Fibroblast of skin of abdomen (primary cell): ENCODE data around the gene PUS1. TPM values are rescaled to one million over a fixed set of nuclear protein-coding genes. Genes with fewer than 3 reads are reported as not detected.
"Not testable (repeated sequence)": the region's sequence is repeated elsewhere in the genome, so short reads cannot be mapped to it uniquely, and the experiment has no call there.

ENCODE experiments used
- DNase-seq: peaks from one replicate; pipeline ENCODE4 v3.0.0-alpha.2; 2013
- polyA plus RNA-seq, 2 experiments: library from polyadenylated mRNA; unstranded; fragments of 120-200 nt; gene quantifications; one replicate each; pipeline ENCODE4 v1.2.1, GENCODE V29; 2013; ENCODE audit not compliant: insufficient read length in 2 of 2

PUS1 gene
- polyA plus RNA-seq (2013, experiment 1 of 2; ENCODE audit: insufficient read length): 20.6 TPM
- 23.4 TPM for polyA plus RNA-seq (2013, experiment 2 of 2; ENCODE audit: insufficient read length)

DNA sequence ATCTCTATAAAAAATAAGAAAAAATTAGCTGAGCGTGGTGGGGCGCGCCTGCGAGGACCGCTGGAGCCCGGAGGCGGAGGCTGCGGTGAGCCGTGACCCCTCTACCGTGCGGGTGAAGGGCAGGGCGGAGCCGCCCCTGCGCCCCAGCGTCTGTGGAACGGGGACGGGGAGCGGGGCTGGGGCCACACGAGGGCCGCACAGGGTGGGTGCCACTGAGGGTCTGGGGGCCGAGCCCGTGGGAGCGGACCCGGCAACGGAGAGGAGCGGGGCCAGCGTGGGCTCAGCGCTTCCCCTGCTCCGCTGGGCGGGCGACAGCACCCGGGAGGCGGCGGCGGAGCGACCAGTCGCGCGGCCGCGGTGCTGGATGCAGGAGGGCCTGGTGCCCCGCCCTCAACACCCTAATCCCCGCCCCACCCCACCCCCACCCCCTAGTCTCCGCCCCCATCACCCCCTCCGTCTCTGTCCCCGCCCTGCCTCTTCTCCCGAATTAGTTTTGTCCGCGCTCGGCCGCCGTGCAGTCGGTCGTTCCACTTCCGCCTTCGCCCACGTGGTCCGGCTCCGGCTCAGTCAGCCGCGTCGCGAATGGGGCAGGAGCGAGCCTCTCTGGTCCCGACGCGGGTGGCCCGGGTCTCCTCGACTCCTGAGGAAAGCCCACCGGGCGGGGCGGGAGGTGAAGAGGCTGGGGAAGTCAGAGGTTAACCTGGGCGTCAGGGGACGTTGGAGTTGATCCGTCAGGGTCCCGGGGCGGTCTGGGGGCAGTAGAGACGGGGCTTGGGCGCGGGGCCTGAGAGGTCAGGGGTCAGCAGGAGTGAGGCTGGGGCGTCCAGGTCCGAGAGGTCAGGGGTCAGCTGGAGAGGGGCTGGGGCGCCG is at the start of gene PUS1:
Gene PUS1, plus strand, starts transcription at position 566 of the 870 bp plus-strand sequence. CDS start 447 bp downstream, outside the sequence.
- DNase-seq: peak; percentile 96

DNA sequence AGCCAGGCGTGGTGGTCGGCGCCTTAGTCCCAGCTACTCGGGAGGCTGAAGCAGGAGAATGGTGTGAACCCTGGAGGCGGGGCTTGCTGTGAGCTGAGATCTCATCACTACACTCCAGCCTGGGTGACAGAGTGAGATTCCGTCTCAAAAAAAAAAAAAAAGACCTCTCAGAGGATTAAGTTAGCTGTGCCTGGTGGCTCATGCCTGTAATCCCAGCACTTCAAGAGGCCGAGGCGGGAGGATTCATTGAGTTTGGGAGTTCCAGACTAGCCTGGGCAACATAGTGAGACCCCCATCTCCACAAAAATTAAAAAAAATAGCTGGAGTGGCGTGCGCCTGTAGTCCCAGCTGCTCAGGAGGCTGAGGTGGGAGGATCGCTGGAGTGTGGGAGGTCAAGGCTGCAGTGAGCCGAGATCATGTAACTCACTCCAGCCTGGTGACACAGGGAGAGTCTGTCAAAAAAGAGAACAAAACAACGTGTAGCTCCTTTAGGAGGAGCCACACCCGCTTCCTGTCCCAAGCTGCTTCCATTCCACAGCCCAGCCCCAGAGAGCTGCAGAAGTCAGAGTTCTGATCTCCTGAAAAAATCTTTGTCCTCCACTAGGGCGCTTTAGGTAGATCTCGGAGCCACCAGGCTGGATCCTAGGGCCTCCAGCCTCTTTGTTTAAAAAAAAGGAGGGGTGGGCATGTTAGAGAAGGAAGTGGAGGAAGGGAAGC is 46.1 kb upstream of the PUS1 start:
- no peak for DNase-seq

DNA sequence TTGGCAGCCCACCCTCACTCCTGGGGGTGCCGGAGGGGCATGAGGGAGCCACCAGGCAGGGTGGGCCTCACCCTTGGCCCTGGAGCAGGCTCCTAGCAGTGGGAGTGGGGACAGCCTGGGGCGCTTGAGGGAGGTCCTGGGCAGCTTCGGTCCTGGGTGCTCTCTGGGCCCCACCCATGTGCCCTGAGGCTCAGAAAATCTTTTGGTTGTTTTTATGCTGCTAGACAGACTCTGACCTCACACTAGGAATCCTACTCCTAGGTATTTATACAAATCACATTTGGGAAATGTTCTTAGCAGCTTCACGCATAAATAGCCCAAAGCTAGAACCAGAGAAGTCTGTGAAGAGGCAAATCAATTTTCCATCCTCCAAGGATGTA is 45.6 kb upstream of the PUS1 start:
- DNase-seq: no peak

DNA sequence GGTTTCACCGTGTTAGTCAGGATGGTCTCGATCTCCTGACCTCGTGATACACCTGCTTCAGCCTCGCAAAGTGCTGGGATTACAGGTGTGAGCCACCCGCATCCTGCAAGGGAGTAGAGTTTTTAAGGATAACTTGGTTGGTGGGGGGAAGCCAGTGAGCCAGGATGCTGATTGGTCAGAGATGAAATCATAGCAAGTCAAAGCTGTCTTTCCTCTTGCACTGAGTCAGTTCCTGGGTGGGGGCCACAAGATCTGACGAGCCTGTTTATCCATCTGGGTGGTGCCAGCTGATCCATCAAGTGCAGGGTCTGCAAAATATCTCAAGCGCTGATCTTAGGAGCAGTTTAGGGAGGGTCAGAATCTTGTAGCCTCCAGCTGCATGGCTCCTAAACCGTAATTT is 44.0 kb upstream of the PUS1 start:
- not testable (repeated sequence) for DNase-seq

DNA sequence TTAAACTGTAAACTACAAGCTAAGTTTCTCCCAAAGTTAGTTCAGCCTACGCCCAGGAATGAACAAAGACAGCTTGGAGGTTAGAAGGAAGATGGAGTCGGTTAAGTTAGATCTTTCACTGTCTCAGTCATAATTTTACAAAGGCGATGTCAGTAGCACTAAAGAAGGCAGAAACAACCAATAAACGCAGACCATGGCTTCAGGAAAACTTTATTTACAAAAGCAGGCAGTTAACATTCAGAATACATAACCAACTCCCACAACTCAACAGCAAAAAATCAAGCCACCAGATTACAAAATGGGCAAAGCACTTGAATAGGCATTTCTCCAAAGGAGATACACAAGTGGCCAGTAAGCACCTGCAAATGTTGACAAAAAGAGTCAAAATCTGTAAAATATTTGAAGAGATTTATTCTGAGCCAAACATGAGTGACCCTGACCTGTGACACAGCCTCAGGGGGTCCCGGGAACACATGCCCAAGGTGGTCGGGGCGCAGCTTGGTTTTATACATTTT is 43.5 kb upstream of the PUS1 start:
- DNase-seq: no peak

DNA sequence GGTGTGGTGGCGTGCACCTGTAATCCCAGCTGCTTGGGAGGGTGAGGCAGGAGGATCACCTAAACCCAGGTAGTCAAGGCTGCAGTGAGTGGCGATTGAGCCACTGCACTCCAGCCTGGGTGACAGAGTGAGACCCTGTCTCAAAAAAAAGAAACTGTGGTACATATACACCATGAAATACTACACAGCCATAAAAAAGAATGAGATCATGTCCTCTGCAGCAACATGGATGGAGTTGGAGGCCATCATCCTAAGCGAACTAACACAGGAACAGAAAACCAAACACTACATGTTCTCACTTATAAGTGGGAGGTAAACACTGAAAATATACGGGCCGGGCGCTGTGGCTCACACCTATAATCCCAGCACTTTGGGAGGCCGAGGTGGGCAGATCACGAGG is 37.4 kb upstream of the PUS1 start:
- DNase-seq: not testable (repeated sequence)

DNA sequence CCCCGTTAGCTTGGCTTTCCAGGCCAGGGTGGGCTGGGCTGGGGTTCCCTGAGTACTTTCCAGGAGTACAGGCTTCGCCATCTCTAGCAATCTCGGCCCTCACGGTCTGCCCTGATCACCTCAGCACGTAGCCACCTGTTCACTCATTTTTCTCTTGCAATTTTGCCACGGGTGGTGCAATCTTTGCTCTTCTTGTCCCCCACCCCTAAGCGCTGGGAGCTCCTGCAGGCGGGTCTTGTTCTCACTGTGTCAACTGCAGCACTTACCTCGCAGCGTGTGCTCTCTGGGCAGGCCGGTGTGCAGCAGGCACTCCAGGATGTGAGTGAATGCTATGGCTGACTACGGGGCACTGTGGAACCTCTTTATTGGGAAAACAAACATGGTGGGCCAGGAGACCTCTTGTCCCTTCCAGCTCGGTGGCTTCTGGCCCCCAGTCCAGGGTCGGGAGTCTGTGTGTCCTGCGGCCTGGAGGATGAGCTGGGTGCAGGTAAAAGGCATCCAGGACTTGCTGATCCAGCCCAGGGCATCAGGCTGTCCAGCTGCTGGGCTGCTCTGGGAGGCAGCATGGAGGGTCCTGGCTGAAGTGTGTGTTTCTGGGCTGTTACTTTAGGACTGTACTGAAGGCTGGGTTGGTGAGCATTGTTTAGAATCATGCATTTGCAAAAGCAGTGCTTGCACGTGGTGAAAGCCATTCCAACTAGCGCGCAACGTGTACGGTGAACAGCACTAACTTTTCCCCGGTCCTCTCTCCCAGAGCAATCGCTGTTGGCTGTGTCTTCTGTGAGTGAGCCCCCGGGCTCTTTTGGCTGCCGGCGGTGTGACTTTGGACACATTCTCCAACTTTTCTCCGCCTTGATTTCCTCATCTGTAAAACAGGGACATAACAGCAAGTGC is 36.1 kb upstream of the PUS1 start:
- no peak for DNase-seq

DNA sequence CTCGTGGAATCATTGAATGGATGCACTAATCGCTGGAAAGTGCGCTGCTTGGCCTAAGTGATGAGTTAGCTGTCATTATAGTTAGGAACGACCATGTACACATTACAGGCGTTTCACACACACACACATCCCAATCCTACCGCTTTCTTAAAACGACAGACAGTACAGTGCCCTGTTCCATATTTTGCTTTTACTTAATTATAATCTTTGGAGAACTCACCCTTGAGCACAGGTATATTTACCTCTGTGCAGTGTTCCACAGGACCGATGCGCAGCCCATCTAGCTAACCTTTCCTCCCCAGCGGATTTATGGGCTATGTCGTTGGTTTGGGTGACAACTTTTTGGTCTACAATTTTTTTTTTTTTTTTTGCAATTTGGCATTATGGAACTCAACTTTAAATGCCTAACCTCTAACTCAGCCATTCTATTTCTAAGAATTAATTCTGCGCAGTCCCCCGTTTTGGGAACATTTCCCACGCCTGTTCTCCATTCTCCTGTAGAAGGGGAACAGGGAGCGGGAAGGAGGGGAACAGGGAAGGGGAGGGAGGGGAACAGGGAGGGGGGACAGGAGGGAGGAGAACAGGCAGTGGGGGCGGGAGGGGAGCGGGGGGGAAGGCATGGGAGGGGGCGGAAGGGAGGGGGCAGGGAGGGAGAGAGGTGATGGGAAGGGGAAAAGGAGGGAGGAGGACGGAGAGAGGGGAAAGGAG is 35.3 kb upstream of the PUS1 start:
- DNase-seq: no peak

DNA sequence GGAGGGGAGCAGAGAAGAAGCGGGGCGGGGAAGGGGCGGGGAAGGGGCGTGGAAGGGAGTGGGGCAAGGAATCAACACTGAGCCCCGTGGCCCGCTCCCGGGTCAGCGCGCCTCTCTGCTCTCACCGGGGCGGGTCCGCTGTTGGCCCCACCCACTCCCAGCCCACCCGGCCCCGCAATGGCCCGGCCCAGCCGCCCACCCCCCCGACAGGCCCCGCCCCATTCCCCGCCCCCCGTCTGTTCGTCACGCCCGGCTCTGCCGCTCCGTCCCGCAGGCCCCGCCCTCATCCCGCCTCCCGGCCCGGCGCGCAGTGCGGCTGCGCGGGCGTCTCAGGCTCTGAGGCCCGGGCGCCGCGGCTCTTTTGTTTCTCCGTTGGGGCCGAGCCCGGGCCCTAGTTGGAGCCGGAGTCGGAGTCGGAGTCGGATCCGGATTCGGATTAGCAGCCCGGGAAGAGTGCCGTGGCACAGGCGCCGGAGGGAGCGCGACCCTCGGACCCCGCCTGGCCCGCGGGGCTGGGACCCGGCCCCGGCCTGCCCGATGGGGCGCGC is 34.7 kb upstream of the PUS1 start, which contains the start of gene ULK1:
Gene ULK1, plus strand, starts transcription at position 310 of the 548 bp plus-strand sequence. CDS start 380 bp downstream, outside the sequence.
- DNase-seq: peak; percentile 89

DNA sequence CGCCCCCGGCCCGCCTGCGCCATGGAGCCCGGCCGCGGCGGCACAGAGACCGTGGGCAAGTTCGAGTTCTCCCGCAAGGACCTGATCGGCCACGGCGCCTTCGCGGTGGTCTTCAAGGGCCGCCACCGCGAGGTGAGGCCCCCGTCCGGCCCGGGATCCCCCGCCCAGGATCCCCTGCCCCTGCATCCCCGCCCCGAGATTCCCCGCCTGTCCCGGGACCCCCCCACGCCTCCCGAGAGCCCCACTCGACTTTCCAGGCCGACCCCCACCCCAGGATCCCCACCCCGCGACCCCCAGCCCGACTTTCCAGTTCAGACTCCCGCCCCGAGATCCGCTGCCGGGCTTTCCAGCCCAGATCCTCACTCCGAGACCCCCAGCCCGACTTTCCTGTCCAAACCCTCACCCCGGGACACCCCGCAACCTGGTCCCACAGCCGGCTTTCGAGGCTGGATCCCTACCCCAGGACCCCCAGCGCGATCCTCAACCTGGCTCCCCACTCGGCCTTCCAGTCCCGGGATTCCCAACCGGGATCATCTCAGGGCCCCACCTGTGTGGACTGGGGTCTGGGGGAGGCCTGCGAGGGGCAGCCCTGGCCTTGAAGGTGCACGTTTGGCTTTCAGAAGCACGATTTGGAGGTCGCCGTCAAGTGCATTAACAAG is 34.0 kb upstream of the PUS1 start:
- no peak for DNase-seq

DNA sequence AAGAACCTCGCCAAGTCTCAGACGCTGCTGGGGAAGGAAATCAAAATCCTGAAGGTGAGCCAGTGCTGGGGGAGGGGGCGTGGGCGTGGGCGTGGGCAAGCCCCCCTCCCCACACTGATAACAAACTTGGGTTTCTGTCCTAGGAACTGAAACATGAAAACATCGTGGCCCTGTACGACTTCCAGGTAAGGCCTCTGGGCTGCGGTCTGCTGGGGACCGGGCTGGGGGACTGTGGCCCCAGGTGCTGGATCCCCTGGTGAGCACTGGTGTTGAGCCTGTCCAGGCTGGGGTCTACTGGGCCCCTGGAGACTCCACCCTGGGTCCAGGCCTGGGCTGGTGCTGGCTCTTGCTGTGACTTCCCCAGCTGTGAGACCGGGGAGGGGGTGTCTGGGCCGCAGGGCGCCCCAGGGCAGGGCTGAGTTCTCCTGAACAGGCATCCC is 33.4 kb upstream of the PUS1 start:
- no peak for DNase-seq

DNA sequence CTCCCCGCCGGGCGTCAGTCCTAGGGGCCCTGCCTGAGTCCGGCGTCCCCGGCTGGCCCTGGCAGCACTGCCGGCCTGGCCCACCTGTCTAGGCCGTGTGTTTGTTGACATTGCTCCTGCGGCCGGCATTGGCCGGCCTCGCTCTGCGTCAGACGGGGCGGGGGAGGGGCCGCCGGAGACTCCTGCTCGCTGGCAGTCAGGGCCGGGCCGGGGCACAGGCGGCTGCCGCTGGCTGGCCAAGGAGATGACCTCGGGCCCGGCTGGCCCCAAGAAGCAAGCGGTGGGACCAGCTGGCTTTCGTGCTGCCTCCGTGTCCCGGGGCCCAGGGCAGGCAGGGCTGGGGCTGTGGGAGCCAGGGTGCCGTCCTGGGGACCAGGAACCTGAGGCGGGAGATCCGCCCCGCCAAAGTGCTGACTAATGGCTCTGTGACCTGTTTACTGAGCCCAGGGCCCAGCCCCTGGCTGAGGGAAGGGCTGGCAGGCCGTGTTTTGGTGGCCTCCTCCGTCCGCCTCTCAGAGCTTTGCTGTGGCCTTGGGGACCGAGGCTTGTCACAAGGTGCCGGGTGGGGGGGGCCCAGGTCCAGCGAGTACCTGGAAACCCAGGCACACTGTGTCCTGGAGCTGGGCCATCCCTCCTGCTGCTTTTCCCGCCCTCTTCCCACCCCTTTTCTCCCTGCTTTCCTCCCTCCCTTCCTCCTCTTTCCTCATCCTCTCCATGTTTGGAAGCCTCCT is 32.8 kb upstream of the PUS1 start:
- peak; percentile 80 for DNase-seq

DNA sequence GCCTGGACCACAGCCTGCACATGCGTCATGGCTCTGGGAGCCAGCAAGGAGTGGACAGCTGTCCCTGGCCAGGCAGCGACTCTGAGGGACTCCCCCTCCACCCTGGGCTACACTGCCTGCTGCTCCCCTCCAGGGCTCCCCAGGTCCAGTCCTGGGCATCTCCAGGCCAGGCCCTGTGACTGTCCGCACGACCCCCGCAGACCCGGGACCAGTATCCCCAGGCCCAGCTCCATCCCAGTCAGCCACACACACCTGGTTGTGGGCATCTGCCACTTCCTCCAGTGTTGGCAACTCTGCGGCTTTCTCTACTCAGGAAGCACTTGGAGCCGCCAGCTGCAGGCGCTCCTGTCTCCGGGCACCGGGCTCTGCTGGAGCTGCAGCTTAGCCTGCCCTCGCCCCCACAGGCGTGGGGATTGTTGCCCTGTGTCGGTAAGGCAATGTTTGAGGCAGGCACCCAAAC is 32.2 kb upstream of the PUS1 start:
- DNase-seq: no peak

DNA sequence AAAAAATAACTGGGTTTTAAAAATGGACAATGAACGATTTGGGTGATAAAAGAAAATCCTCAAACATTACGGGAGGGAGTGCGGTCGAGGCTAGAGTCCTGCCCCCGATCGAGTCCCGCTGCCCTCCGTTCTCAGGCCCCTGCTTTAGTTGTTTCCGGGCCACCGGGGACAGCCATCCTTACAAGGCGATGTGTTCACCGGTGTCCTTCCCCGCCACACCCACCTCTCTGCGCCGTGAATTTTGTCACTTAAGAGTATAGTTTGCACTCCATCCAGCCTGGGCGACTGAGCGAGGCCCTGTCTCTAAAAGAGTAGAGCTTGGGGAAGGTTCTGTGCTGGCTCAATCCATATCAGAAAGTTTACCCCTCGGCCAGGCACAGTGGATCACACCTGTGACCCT is 31.8 kb upstream of the PUS1 start:
- DNase-seq: no peak

DNA sequence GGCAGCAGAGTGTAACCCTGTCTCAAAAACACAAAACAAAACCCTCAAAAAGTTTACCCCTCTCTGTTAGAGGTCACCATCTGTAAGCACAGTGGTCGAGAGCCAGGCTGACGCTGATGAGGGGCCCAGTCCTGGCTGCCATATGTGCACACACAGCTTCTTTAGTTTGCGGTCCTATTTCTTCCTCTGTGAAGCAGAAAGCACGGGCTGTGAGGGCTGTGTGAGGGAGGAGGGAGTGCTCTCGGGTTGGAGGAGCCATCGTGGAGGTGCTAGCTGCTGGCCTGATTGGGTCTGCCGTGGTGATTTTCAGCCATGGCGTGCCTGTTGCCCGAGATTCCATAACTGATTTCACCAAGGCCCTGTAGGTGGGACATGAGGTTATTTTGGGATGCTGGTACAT is 31.2 kb upstream of the PUS1 start:
- DNase-seq: peak; percentile 21

DNA sequence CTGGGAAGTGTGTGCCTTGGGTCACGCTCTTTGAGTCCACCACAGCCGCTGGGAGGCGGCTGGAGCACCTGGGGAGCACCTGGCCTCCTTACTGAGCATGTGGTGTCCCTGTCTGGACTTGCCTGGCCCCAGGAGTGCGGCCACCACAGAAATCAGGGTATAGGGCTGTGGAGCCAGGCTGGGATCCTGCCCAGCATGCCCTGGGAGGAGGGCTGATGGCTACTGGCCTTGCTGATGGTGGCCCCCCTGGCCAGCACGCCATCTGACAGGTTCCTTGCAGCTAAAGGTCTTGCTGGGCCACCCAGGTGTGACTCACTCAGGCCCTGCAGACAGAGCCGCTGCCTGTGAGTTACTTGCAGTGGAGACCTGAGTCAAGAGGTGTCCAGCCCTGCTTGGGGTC is 28.7 kb upstream of the PUS1 start:
- DNase-seq: no peak

DNA sequence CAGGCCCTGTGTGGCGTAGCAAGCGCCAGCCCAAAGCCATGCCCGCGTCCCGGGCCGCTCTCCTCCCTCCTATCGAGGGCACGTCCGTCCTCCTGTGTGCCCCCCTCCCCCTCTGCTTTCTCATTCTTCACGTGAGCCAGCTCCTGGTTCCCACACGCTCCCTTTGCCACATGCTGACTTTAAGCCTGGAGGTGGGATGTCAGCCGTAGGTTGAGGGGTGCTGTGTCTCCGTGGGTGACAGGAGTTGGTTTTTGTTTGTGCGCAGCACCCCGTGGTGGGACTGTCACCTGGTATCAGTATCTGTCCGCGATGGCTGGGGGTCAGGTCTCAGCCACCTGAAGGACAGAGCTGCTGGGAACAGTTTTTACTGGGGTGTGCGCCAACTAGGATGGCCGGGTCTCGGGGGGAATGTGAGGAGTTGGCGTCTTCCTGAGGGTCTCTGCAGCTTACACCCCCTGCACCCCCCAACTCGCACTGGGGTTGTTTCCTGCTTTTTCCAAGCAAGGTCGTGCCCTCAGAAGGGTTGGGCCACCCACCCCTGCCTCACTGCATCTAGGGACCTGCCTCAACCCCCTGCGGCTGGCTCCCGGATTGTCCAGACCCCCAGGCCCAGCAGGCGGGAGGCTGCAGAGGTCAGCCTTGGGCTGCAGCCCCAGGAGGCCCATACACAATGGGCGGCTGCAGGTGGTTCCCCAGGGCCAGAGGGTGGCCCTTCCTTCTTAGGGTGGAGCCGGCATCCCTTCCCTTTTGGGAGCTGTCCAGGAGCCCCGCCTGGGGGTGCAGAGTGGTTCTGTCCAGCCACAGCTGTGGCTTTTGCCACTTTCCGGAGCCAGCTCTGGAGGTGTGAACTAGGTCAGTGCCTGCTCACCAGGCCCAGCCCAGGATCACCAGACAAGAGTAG is 27.4 kb upstream of the PUS1 start:
- no peak for DNase-seq

DNA sequence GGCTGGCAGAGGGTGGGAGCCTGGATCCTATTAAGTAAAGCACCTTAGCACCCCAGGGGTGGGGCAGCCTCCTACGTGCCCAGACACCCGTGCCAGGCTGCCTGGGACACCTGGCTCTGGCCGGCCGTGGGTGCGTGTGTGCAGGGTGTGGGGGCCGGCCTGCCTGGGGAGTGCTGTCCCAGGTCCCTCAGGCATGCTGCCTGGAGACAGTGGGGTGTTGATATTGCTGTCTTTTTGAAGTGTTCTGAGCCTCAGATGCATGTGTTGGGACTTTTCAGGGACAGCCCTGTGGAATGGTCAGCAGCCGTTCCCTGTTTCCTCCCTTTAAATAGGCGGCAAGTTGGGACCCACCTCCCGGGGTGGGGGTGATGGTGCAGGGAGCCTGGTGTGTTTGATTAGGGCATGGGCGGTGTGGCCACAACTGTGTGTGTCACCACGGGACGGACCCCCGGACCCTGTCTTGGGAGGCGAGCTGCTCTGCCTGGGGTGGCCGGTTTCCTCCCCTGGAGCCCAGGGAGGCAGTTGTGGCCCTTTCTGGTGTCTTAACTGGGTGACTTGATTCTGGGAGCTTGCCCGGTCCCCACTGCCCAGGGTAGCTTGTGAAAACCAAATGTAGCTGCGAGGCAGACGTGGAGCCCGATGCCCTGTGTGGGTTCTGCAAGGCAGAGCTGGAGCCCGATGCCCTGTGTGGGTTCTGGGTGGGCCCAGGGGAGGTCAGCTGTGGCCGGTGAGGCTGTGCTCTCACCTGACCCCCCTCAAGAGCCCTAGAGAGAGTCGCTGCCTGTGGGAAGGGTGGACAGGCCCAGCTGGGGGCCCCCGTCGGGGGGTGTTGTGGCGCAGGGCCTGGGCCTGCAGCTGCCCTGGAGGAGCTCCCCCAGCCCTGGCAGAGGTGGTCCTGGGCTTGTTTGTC is 26.5 kb upstream of the PUS1 start:
- no peak for DNase-seq
